ENCODE results near the gene CASZ1.

The CASZ1 gene

DNA sequence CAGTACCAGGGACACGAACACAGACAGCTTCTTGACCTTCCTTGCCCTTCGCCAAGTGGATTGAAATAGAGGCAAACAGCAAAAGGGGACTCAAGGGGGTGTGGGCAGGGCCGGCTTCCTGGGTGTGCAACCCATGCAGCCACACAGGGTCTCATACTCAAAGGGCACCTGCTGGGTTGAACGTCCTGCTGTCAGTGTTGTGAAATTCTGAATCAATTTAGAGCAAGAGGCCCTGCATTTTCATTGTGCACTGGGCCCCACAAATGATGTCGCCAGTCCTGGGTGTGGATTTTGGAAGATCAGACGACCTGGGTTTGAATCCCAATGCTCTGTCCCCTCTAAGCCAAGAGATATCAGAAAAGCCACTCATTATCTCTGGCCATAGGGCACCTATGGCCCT is 51.1 kb downstream of the CASZ1 start:
- no peaks in the 10 kb centered on the region for H3K79me2 ChIP-seq
- no peaks in the 10 kb centered on the region for H3K9me3 ChIP-seq (ENCODE audit: control insufficient read depth, low read length)
- TF ChIP-seq, protein P1, sequence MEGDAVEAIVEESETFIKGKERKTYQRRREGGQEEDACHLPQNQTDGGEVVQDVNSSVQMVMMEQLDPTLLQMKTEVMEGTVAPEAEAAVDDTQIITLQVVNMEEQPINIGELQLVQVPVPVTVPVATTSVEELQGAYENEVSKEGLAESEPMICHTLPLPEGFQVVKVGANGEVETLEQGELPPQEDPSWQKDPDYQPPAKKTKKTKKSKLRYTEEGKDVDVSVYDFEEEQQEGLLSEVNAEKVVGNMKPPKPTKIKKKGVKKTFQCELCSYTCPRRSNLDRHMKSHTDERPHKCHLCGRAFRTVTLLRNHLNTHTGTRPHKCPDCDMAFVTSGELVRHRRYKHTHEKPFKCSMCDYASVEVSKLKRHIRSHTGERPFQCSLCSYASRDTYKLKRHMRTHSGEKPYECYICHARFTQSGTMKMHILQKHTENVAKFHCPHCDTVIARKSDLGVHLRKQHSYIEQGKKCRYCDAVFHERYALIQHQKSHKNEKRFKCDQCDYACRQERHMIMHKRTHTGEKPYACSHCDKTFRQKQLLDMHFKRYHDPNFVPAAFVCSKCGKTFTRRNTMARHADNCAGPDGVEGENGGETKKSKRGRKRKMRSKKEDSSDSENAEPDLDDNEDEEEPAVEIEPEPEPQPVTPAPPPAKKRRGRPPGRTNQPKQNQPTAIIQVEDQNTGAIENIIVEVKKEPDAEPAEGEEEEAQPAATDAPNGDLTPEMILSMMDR (IDR thresholded peaks at IDR 0.05): no peak
- H2AFZ ChIP-seq: no peak overlapping the region
- H3K4me3 ChIP-seq (ENCODE audit: low read depth, low read length): no peak overlapping the region
- no peak overlapping the region for H3K9ac ChIP-seq
- no peak overlapping the region for H3K27ac ChIP-seq
- no peak overlapping the region for H3K4me2 ChIP-seq (ENCODE audit: low read length)
- no peaks in the 10 kb centered on the region for H3K27me3 ChIP-seq (ENCODE audit: control insufficient read depth, insufficient read depth, low read length)
- no peaks in the 10 kb centered on the region for H3K36me3 ChIP-seq (ENCODE audit: control insufficient read depth, insufficient read depth, low read length)
- H3K4me1 ChIP-seq: no peaks in the 10 kb centered on the region

DNA sequence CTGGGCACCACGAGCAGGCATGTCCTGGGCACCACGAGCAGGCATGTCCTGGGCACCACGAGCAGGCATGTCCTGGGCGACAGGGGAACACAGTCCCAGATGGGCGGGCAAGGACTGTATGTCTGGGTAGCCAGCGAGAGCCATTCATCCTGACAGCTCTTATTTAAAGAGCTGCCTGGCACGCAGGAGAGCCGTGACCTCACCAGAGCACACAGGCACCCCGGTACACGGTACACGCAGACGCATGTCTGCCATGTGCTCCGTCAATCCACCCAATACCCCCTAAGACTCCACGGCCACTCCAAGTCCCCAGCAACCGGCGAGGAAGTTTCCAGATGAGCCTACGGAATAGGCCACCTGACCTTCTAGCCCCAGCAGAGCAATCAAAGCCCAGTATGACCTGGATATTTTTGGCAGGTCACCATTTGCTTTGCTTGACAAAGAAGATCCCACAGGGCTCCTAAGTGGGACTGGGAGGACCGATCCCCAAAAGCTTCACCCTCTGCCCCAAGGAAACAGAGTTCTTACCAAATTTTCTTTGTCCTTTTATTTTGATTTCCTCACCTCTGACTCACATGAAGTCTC is 51.7 kb downstream of the CASZ1 start:
- no peaks in the 10 kb centered on the region for H3K9me3 ChIP-seq (ENCODE audit: control insufficient read depth, low read length)
- no peaks in the 10 kb centered on the region for H3K4me1 ChIP-seq
- H3K79me2 ChIP-seq: no peaks in the 10 kb centered on the region
- no peak overlapping the region for H3K9ac ChIP-seq
- H3K4me2 ChIP-seq (ENCODE audit: low read length): no peak overlapping the region
- no peak overlapping the region for H3K4me3 ChIP-seq (ENCODE audit: low read depth, low read length)
- H2AFZ ChIP-seq: no peak overlapping the region
- TF ChIP-seq, protein P1 (IDR thresholded peaks at IDR 0.05): no peak
- H3K36me3 ChIP-seq (ENCODE audit: control insufficient read depth, insufficient read depth, low read length): no peaks in the 10 kb centered on the region
- H3K27me3 ChIP-seq (ENCODE audit: control insufficient read depth, insufficient read depth, low read length): no peaks in the 10 kb centered on the region
- H3K27ac ChIP-seq: no peak overlapping the region

DNA sequence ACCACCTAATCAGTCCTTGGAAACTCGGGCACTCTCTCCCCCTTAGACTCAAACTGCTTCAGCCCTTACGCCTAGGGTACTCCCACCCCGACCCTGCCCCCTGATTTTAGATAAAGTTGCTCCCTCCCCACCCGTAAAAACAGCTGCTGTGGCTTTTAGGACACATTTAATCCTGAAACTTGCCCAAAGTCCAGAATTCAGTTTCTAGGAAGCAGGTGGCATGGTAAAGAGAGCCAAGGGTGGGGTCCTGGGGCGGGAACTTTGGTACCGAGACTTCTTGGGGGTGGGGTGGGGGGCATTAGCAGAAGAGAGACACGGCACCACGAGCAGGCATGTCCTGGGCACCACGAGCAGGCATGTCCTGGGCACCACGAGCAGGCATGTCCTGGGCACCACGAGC is 52.4 kb downstream of the CASZ1 start:
- H3K27ac ChIP-seq: no peak overlapping the region
- TF ChIP-seq, protein P1 (IDR thresholded peaks at IDR 0.05): no peak
- H3K4me3 ChIP-seq (ENCODE audit: low read depth, low read length): no peak overlapping the region
- no peaks in the 10 kb centered on the region for H3K36me3 ChIP-seq (ENCODE audit: control insufficient read depth, insufficient read depth, low read length)
- H3K9me3 ChIP-seq (ENCODE audit: control insufficient read depth, low read length): no peaks in the 10 kb centered on the region
- no peaks in the 10 kb centered on the region for H3K79me2 ChIP-seq
- no peak overlapping the region for H3K4me2 ChIP-seq (ENCODE audit: low read length)
- H3K27me3 ChIP-seq (ENCODE audit: control insufficient read depth, insufficient read depth, low read length): no peaks in the 10 kb centered on the region
- no peak overlapping the region for H3K9ac ChIP-seq
- no peak overlapping the region for H2AFZ ChIP-seq
- H3K4me1 ChIP-seq: no peaks in the 10 kb centered on the region

DNA sequence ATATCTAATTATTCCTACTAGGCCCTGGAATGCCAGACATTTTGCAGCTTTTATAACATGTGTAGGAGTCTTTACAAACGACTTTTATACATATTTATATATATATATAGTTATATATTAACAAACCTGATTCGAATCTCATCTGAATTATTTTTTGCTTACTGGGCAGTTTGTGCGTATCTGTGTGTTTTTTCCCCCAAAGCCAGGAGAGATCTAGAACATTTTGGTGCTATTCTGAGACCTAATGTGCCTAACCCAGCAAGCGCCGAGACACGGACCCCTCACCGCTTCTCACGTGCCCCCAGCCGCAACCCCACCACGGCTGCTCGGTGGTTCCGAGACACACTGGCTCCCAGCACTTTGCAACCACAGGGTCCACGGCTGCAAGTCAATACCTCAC is 54.8 kb downstream of the CASZ1 start:
- no peak overlapping the region for H3K4me3 ChIP-seq (ENCODE audit: low read depth, low read length)
- no peak overlapping the region for H3K4me2 ChIP-seq (ENCODE audit: low read length)
- no peaks in the 10 kb centered on the region for H3K4me1 ChIP-seq
- no peaks in the 10 kb centered on the region for H3K27me3 ChIP-seq (ENCODE audit: control insufficient read depth, insufficient read depth, low read length)
- TF ChIP-seq, protein P1 (IDR thresholded peaks at IDR 0.05): no peak
- H2AFZ ChIP-seq: no peak overlapping the region
- no peaks in the 10 kb centered on the region for H3K36me3 ChIP-seq (ENCODE audit: control insufficient read depth, insufficient read depth, low read length)
- no peak overlapping the region for H3K27ac ChIP-seq
- H3K9ac ChIP-seq: no peak overlapping the region
- no peaks in the 10 kb centered on the region for H3K79me2 ChIP-seq
- no peaks in the 10 kb centered on the region for H3K9me3 ChIP-seq (ENCODE audit: control insufficient read depth, low read length)

DNA sequence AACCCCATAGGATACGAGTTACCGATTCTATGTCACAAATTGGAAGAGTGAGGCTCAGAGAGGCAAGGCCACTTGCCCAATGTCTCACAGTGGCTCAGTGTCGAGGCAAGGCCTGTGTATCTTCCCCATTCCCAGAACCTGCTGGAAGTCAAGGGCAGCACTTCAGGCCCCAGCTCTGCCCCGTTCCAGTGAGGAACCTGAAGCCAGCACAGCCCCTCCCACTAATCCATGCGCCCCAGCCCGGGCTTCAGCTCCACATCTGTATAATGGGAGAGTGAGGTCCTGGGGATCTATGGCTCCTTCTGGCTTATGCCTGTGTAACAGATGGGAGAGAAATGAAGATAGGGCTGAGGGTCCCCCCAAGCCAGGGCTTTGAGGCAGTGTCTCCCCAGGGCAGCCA is 56.3 kb downstream of the CASZ1 start:
- H3K27ac ChIP-seq: no peak overlapping the region
- no peaks in the 10 kb centered on the region for H3K4me1 ChIP-seq
- TF ChIP-seq, protein P1 (IDR thresholded peaks at IDR 0.05): no peak

More for the DNA sequence above, 56.3 kb downstream of the CASZ1 start:
- Histone ChIP-seq H3K4me3 (ENCODE audit: low read depth, low read length) (no peak overlapping the region), H3K79me2 (no peaks in the 10 kb centered on the region), H3K36me3 (ENCODE audit: control insufficient read depth, insufficient read depth, low read length) (no peaks in the 10 kb centered on the region), H3K9ac (no peak overlapping the region), H3K4me2 (ENCODE audit: low read length) (no peak overlapping the region), H3K9me3 (ENCODE audit: control insufficient read depth, low read length) (no peaks in the 10 kb centered on the region), H2AFZ (no peak overlapping the region), H3K27me3 (ENCODE audit: control insufficient read depth, insufficient read depth, low read length) (no peaks in the 10 kb centered on the region)
